Breast epithelium (tissue), 4 donors: ENCODE results near the gene SUCLG2. TPM values are rescaled to one million over a fixed set of nuclear protein-coding genes. Genes with fewer than 3 reads are reported as not detected.

Experiments
- DNase-seq, 2 donors: peaks; one replicate each; pipeline ENCODE4 v3.0.0-alpha.2; 2019; ENCODE audit warnings: low spot score in 2 of 2
- H3K27ac ChIP-seq, 2 donors: fragments of 200-600 bp; sonication (generic) in 1 of 2; one replicate each; pipeline ENCODE4 v1.5.1; 2016 to 2019; ENCODE audit warnings: mild to moderate bottlenecking in 1 of 2
- H3K27me3 ChIP-seq, 2 donors: fragments of 200-600 bp; sonication (generic) in 1 of 2; one replicate each; pipeline versions ENCODE4 v1.5.1 to v1.6.0; 2017 to 2019; ENCODE audit warnings: control low read depth in 1 of 2, mild to moderate bottlenecking in 1 of 2
- H3K36me3 ChIP-seq: fragments of 200-600 bp; one replicate; pipeline ENCODE4 v1.5.1; 2019
- H3K4me1 ChIP-seq, 2 donors: fragments of 200-600 bp; sonication (generic); one replicate each; pipeline ENCODE4 v1.5.1; 2016 to 2019; ENCODE audit warnings: control low read depth in 1 of 2
- H3K4me3 ChIP-seq, 3 donors: fragments of 200-600 bp; sonication (generic); 1 replicate in 2 of 3; 2 replicates in 1 of 3; pipeline ENCODE4 v1.5.1; 2016 to 2019; ENCODE audit warnings: mild to moderate bottlenecking in 3 of 3, moderate library complexity in 2 of 3
- H3K9me3 ChIP-seq, 2 donors: fragments of 200-600 bp; sonication (generic) in 1 of 2; one replicate each; pipeline ENCODE4 v1.5.1; 2016 to 2019; ENCODE audit warnings: control low read depth in 1 of 2
- POLR2A ChIP-seq: fragments of 450-650 bp; IDR thresholded peaks from one replicate; pipeline ENCODE4 v1.6.1; 2016; ENCODE audit warnings: antibody characterized with exemption, mild to moderate bottlenecking, moderate library complexity
- POLR2AphosphoS5 ChIP-seq, 3 donors: sonication (generic); formaldehyde crosslinking; IDR thresholded peaks; one replicate each; pipeline ENCODE4 v1.6.1; 2017; ENCODE audit warnings: antibody characterized with exemption in 3 of 3
- intact Hi-C: fragments of 100-400 bp; cut with DNase I; formaldehyde crosslinking; loops from one replicate; pipeline ENCODE4 v1.15.1; 2023; ENCODE audit warnings: low total_unique reads
- total RNA-seq, 3 donors: library from RNA; depleted of rRNA; stranded (reverse); fragments of >200 nt; gene quantifications; one replicate each; pipeline ENCODE4 v1.1.0, GENCODE V29; 2016
- TF ChIP-seq, protein P1 (sequence below), 3 donors: fragments of 450-650 bp; IDR thresholded peaks; one replicate each; pipeline ENCODE4 v1.5.1; 2016 to 2017; ENCODE audit warnings: antibody characterized with exemption in 3 of 3, mild to moderate bottlenecking in 3 of 3, moderate library complexity in 3 of 3

SUCLG2 gene
- total RNA-seq, 3 donors from 2014 or later, result 45.9 to 58.1 (median 52.8) TPM

- Histone ChIP-seq H3K27ac (no peak overlapping the region), H3K9me3 (peaks cover 0 to 7% of the 10 kb centered on the region in 2 donors), H3K4me3 (no peak overlapping the region), H3K36me3 (no peaks in the 10 kb centered on the region), H3K4me1 (no peaks in the 10 kb centered on the region), H3K27me3 (no peaks in the 10 kb centered on the region)
- DNase-seq, result no peak
- intact Hi-C loops, result no loop called here
- TF ChIP-seq POLR2A, result no peak
- TF ChIP-seq, protein P1, sequence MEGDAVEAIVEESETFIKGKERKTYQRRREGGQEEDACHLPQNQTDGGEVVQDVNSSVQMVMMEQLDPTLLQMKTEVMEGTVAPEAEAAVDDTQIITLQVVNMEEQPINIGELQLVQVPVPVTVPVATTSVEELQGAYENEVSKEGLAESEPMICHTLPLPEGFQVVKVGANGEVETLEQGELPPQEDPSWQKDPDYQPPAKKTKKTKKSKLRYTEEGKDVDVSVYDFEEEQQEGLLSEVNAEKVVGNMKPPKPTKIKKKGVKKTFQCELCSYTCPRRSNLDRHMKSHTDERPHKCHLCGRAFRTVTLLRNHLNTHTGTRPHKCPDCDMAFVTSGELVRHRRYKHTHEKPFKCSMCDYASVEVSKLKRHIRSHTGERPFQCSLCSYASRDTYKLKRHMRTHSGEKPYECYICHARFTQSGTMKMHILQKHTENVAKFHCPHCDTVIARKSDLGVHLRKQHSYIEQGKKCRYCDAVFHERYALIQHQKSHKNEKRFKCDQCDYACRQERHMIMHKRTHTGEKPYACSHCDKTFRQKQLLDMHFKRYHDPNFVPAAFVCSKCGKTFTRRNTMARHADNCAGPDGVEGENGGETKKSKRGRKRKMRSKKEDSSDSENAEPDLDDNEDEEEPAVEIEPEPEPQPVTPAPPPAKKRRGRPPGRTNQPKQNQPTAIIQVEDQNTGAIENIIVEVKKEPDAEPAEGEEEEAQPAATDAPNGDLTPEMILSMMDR (IDR thresholded peaks at IDR 0.05), result no peak
- TF ChIP-seq POLR2AphosphoS5 (IDR thresholded peaks at IDR 0.05), result no peak
These were observed 237.7 kb downstream of the SUCLG2 start for GRCh38 chr3:67416703-67417102.

- Histone ChIP-seq H3K27ac (no peak overlapping the region), H3K4me3 (no peak overlapping the region), H3K4me1 (no peaks in the 10 kb centered on the region), H3K27me3 (no peaks in the 10 kb centered on the region), H3K9me3 (peaks cover 0 to 7% of the 10 kb centered on the region in 2 donors), H3K36me3 (no peaks in the 10 kb centered on the region)
- no peak for DNase-seq
- intact Hi-C loops, result no loop called here
- TF ChIP-seq POLR2AphosphoS5 (IDR thresholded peaks at IDR 0.05), result no peak
- TF ChIP-seq POLR2A, result no peak
- TF ChIP-seq, protein P1 (IDR thresholded peaks at IDR 0.05), result no peak
These were observed 238.9 kb downstream of the SUCLG2 start for GRCh38 chr3:67415511-67415910.

DNA sequence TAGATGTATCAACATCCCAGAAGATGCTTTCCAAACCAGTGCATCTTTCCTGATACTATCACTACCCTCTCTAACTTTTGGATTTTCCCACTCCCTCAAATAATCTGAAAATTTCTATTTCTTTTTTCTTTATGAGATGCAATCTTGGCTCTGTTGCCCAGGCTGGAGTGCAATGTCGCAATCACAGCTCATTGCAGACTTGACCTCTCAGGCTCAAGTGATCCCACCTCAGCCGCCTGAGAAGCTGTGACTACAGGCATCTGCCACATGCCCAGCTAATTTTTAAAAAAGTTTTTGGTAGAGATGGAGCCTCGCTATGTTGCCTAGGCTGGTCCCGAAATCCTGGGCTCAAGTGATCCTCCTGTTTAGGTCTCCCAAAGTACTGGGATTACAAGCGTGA, 239.7 kb downstream of the SUCLG2 start:
- Histone ChIP-seq H3K4me3 (no peak overlapping the region), H3K9me3 (peaks cover 0 to 5% of the 10 kb centered on the region in 2 donors), H3K27me3 (no peaks in the 10 kb centered on the region), H3K4me1 (no peaks in the 10 kb centered on the region), H3K27ac (no peak overlapping the region), H3K36me3 (no peaks in the 10 kb centered on the region)
- no peak for DNase-seq
- intact Hi-C loops, result no loop called here
- TF ChIP-seq POLR2A (no peak), POLR2AphosphoS5 (IDR thresholded peaks at IDR 0.05) (no peak)
- TF ChIP-seq, protein P1 (IDR thresholded peaks at IDR 0.05), result no peak

- Histone ChIP-seq H3K4me3 (no peak overlapping the region), H3K27ac (no peak overlapping the region), H3K4me1 (no peaks in the 10 kb centered on the region), H3K9me3 (no peaks in the 10 kb centered on the region), H3K27me3 (no peaks in the 10 kb centered on the region), H3K36me3 (no peaks in the 10 kb centered on the region)
- TF ChIP-seq, protein P1 (IDR thresholded peaks at IDR 0.05), result no peak
- TF ChIP-seq POLR2A, result no peak
- no peak for TF ChIP-seq POLR2AphosphoS5 (IDR thresholded peaks at IDR 0.05)
- intact Hi-C loops, result no loop called here
- no peak for DNase-seq
These were observed 249.2 kb downstream of the SUCLG2 start for GRCh38 chr3:67405193-67405592.

DNA sequence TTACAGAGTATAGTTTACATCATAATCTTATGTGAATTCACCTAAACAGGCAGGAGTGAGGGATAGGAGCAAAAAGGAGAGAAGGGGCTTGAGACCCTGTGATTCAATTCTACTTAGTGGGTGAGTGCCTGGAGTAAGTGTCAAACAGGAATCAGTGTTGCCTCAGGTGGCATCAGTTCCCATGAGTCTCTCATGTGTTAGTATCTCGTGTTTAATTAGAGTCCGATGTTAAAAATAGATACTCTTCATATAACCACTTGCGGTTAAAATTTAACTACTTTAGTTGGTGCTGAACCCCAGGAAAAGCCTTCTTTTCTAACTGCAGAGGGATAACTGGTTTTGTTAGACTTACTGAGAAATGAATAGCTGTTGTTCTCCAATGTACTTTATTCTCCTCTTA, 251.5 kb downstream of the SUCLG2 start:
- no peaks in the 10 kb centered on the region for H3K27me3 ChIP-seq
- TF ChIP-seq POLR2AphosphoS5 (IDR thresholded peaks at IDR 0.05) (no peak), POLR2A (no peak)
- TF ChIP-seq, protein P1 (IDR thresholded peaks at IDR 0.05), result no peak
- DNase-seq, result no peak
- no peaks in the 10 kb centered on the region for H3K4me1 ChIP-seq
- H3K27ac ChIP-seq, result no peak overlapping the region
- no peak overlapping the region for H3K4me3 ChIP-seq
- intact Hi-C loops, result no loop called here
- H3K9me3 ChIP-seq, result no peaks in the 10 kb centered on the region
- H3K36me3 ChIP-seq, result no peaks in the 10 kb centered on the region
